K562 (cell line): Measurements from ENCODE around the gene MAB21L2. TPM values are rescaled to one million over a fixed set of nuclear protein-coding genes. Genes with fewer than 3 reads are reported as not detected.

ENCODE experiments used
- ATAC-seq: fragments of 200-7000 bp; cut with Tn5 transposase; 3 replicates; pipeline ENCODE4 v1.9.1; 2020; ENCODE audit warnings: moderate library complexity
- BruUV-seq: library from RNA; stranded (reverse); fragments of 400-500 nt; replicated peaks from 2 replicates; lab custom pipeline; 2021; lab: Mats Ljungman, UMichigan
- CTCF ChIA-PET: fragments of 300-600 bp; formaldehyde crosslinking; extraction: SDS; loops from one replicate; lab custom pipeline; 2021; ENCODE audit warnings: low intra/inter-chr PET ratio; lab: Yijun Ruan, JAX
- POLR2A ChIA-PET: fragments of 300-600, 350-650 bp; sonication (Branson Sonifier 250); formaldehyde crosslinking; extraction: SDS; loops from one replicate; lab custom pipeline; 2021; ENCODE audit warnings: antibody characterized with exemption, inconsistent platforms; lab: Yijun Ruan, JAX
- DNase-seq, 4 experiments: peaks; one replicate each; pipeline versions ENCODE4 v3.0.0 to v3.0.0-alpha.2; 2011 to 2018; ENCODE audit warnings: low spot score in 3 of 4, mixed read lengths in 3 of 4; ENCODE audit errors: extremely low read depth in 1 of 4
- FAIRE-seq: peaks from 2 replicates; lab custom pipeline; 2011; peaks lifted over from hg19 to GRCh38; lab: Jason Lieb, UNC
- H2AFZ ChIP-seq: 2 replicates; pipeline ENCODE4 v1.6.0; 2011; ENCODE audit warnings: low read depth, low read length, control low read depth, inconsistent platforms
- H3K27ac ChIP-seq: fragments of 200-600 bp; 3 replicates; pipeline ENCODE4 v1.8.0; 2011; ENCODE audit warnings: low read depth, mild to moderate bottlenecking, control low read depth, inconsistent platforms, low read length, moderate library complexity, mixed read lengths; ENCODE audit errors: extremely low read depth
- H3K27me3 ChIP-seq, 2 experiments: fragments of 300-600 bp in 1 of 2; 2 replicates in 1 of 2; 3 replicates in 1 of 2; pipeline versions ENCODE4 v1.6.0 to v1.8.0; 2011; ENCODE audit warnings: inconsistent platforms in 2 of 2, low read length in 2 of 2, mild to moderate bottlenecking in 1 of 2, mixed read lengths in 1 of 2, moderate library complexity in 1 of 2; ENCODE audit not compliant: control insufficient read depth in 2 of 2, insufficient read depth in 2 of 2
- H3K36me3 ChIP-seq: fragments of 300-600 bp; 3 replicates; pipeline ENCODE4 v1.8.0; 2011; ENCODE audit warnings: mild to moderate bottlenecking, low read length, inconsistent platforms; ENCODE audit not compliant: control insufficient read depth, insufficient read depth
- H3K4me1 ChIP-seq, 2 experiments: fragments of 200-600 bp in 1 of 2; replicated peaks in 1 of 2; 2 replicates in 1 of 2; 3 replicates in 1 of 2; pipeline versions ENCODE4 v1.5.1 to v1.8.0; 2011; ENCODE audit warnings: inconsistent platforms in 2 of 2, low read length in 2 of 2, mild to moderate bottlenecking in 1 of 2, mixed read lengths in 1 of 2, moderate library complexity in 1 of 2; ENCODE audit not compliant: control insufficient read depth in 2 of 2, insufficient read depth in 2 of 2
- H3K4me2 ChIP-seq: 2 replicates; pipeline ENCODE4 v1.6.1; 2011; ENCODE audit warnings: low read length, control low read depth, inconsistent platforms, mixed read lengths; ENCODE audit not compliant: insufficient read depth
- H3K4me3 ChIP-seq: fragments of 200-600 bp; sonication (generic), shearing (Covaris generic); 2 replicates; pipeline ENCODE4 v1.5.1; 2016; ENCODE audit warnings: control low read depth, inconsistent platforms
- H3K79me2 ChIP-seq: fragments of 200-600 bp; 3 replicates; pipeline ENCODE4 v1.8.0; 2011; ENCODE audit warnings: low read length, inconsistent platforms; ENCODE audit not compliant: control insufficient read depth, insufficient read depth
- H3K9ac ChIP-seq, 2 experiments: 2 replicates each; pipeline versions ENCODE4 v1.6.0 to v1.6.1; 2011; ENCODE audit warnings: low read depth in 2 of 2, low read length in 2 of 2, control low read depth in 1 of 2, inconsistent platforms in 1 of 2, mild to moderate bottlenecking in 1 of 2, mixed read lengths in 1 of 2; ENCODE audit not compliant: insufficient read depth in 1 of 2
- H3K9me1 ChIP-seq: one replicate; pipeline ENCODE4 v1.6.0; 2011; ENCODE audit warnings: inconsistent platforms, mild to moderate bottlenecking, low read length, moderate library complexity; ENCODE audit not compliant: control insufficient read depth, insufficient read depth
- H3K9me3 ChIP-seq: replicated peaks from 2 replicates; pipeline ENCODE4 v1.5.1; 2011; ENCODE audit warnings: low read depth, low read length, inconsistent platforms; ENCODE audit not compliant: control insufficient read depth, insufficient read depth
- H4K20me1 ChIP-seq: replicated peaks from 2 replicates; pipeline ENCODE4 v1.6.1; 2011; ENCODE audit warnings: low read length, inconsistent platforms, mixed read lengths; ENCODE audit not compliant: control insufficient read depth, insufficient read depth
- CHAMP1 ChIP-seq: fragments of 450-650 bp; IDR thresholded peaks from 2 replicates; pipeline ENCODE4 v1.6.1; 2016; ENCODE audit warnings: mild to moderate bottlenecking
- CHCHD3 ChIP-seq: fragments of 250-450 bp; sonication (Bioruptor Pico); IDR thresholded peaks from 2 replicates; pipeline ENCODE4 v2.1.2; 2022; ENCODE audit warnings: mild to moderate bottlenecking
- ETV5 ChIP-seq: sonication (generic); formaldehyde crosslinking; IDR thresholded peaks from 2 replicates; pipeline ENCODE4 v1.4.0; 2020; ENCODE audit warnings: low read depth, mild to moderate bottlenecking, missing genetic modification reagents
- ZBTB33 ChIP-seq: sonication (generic); formaldehyde crosslinking; IDR thresholded peaks from 2 replicates; pipeline ENCODE4 v1.8.1; 2023; ENCODE audit warnings: mild to moderate bottlenecking, missing genetic modification reagents
- WGBS: fragments of 100-300 bp; shearing (Covaris generic); methylation state at CpG from one replicate; pipeline ENCODE4 v1.1.6; 2016; ENCODE audit warnings: low coverage, mixed read lengths; ENCODE audit not compliant: insufficient coverage; ENCODE audit errors: missing lambda C conversion rate; 5-methylcytosine and 5-hydroxymethylcytosine counted together
- in situ Hi-C: fragments of 300-500 bp; cut with MboI; formaldehyde crosslinking; loops from 4 replicates; pipeline ENCODE4 v1.15.0; 2018; ENCODE audit warnings: inconsistent platforms, mixed read lengths
- intact Hi-C: fragments of 100-400 bp; cut with micrococcal nuclease; formaldehyde crosslinking; loops from 2 replicates; pipeline ENCODE4 v1.14.2; 2022
- polyA plus RNA-seq, 8 experiments: library from polyadenylated mRNA; depleted of rRNA in 4 of 8; stranded (reverse) in 5 of 8; unstranded in 3 of 8; fragments of >200 nt; fragmentation: Nextera tagmentation in 2 of 8; fragmentation: Illumina TruSeq in 1 of 8; extraction: Ambion mirVana in 2 of 8; extraction: Trizol in 1 of 8; gene quantifications; 2 replicates each; pipeline versions ENCODE4 v1.2.1 to v1.2.3, GENCODE V29; 2011 to 2014; ENCODE audit warnings: inconsistent platforms in 1 of 8, missing spikeins in 1 of 8
- total RNA-seq, 7 experiments: library from RNA; depleted of rRNA in 6 of 7; stranded (reverse); fragments of >200 nt in 6 of 7; fragmentation: Illumina TruSeq in 2 of 7; extraction: Trizol in 2 of 7; gene quantifications; 2 replicates each; pipeline versions ENCODE4 v1.2.1 to v1.2.3, GENCODE V29; 2011 to 2021; ENCODE audit warnings: low replicate concordance in 1 of 7

MAB21L2 gene
- total and polyA plus RNA-seq, 9 of the 15 experiments (the other 6 are each of a cell fraction or from before 2014, with no cell fraction given), result not detected

- H3K4me3 ChIP-seq, result no peak overlapping the region
- no peaks in the 10 kb centered on the region for H4K20me1 ChIP-seq
- ATAC-seq, result no peak
- no peak overlapping the region for H3K4me2 ChIP-seq
- TF ChIP-seq CHAMP1, result peak; percentile 71; the same call in 1 of the 2 replicates
- no peak for TF ChIP-seq ETV5 (CRISPR knock-in tag)
- TF ChIP-seq CHCHD3, result no peak
- peak; percentile 61; the same call in 1 of the 2 replicates for TF ChIP-seq ZBTB33 (CRISPR knock-in tag)
- ChIA-PET CTCF (no interaction called here), POLR2A (no interaction called here)
- DNase-seq, result no peak
- H3K27ac ChIP-seq, result no peak overlapping the region
- peaks cover 19% of the 10 kb centered on the region for H3K9me3 ChIP-seq
- H3K9me1 ChIP-seq, result no peaks in the 10 kb centered on the region
- in situ Hi-C loops (no loop called here), intact Hi-C loops (no loop called here)
- no peaks in the 10 kb centered on the region for H3K79me2 ChIP-seq
- H3K36me3 ChIP-seq, result peaks cover 55% of the 10 kb centered on the region
- 97% methylated on average over 32 of the region's 32 CpGs for WGBS
- H3K9ac ChIP-seq, result no peak overlapping the region
- peaks cover 0 to 5% of the 10 kb centered on the region in 2 experiments; a peak in 1 of 5 replicates for H3K4me1 ChIP-seq
- H2AFZ ChIP-seq, result no peak overlapping the region
- BruUV-seq, result no TSS peak
- FAIRE-seq, result no peak
- no peaks in the 10 kb centered on the region for H3K27me3 ChIP-seq
Observed at GRCh38 chr4:150582873-150583286, 929 bp downstream of the MAB21L2 start.
